ENCODE measurements around the gene DENR. TPM values are rescaled to one million over a fixed set of nuclear protein-coding genes. Genes with fewer than 3 reads are reported as not detected.

DENR gene
- total RNA-seq, 2 experiments from 2014 or later = 42.4 to 81.8 TPM

DNA sequence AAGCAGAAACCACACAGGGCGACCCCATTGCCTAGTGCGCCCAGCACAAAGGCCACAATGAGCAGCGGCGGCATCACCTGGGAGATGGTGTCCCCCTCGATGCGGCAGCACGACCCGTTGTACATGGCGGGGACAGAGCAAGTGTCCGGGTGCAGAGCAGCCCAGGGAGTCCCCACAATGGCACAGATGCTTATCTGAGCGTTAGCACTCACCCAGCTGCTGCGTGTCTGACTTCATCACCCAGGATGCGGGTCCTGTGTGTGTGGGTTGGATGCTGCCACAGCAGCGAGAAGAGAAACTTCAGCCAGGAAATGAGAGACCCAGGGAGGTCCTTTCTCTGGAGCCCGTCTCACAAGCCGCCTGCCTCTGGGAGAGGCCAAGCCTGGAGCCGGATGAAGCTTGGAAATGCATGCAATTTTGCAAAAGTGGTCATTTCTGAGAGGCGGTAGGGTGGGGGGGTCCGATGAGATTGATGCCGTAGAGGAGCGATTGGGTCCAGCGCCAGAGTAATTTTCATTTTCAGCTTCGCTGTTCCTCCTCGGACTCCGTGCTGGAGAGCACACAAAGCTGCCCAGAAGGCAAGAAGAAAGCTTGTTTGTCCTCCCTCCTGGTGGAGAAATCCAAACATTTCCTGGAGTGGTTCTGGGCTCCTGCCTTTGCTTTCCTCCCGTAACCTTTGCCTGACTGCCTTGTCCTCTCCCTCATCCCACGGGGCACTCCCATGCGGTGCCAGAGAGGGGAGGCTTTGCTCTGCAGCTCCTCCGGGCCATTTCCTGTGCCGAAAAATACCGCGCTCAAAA lies 22.2 kb upstream of the DENR start, which contains the start of gene HCAR1:
HCAR1 (minus strand) TSS at position 630 of the 800 bp plus-strand sequence; CDS start at position 125, 505 bp downstream.
- no peaks in the 10 kb centered on the region for H3K79me2 ChIP-seq (ENCODE audit: insufficient read depth, low read depth, low read length)
- H4K20me1 ChIP-seq (ENCODE audit: insufficient read depth, low read length) = no peaks in the 10 kb centered on the region
- TF ChIP-seq EZH2phosphoT487 (IDR thresholded peaks at IDR 0.05; ENCODE audit: borderline replicate concordance, low read depth, low read length) = no peak
- TF ChIP-seq, protein P1, sequence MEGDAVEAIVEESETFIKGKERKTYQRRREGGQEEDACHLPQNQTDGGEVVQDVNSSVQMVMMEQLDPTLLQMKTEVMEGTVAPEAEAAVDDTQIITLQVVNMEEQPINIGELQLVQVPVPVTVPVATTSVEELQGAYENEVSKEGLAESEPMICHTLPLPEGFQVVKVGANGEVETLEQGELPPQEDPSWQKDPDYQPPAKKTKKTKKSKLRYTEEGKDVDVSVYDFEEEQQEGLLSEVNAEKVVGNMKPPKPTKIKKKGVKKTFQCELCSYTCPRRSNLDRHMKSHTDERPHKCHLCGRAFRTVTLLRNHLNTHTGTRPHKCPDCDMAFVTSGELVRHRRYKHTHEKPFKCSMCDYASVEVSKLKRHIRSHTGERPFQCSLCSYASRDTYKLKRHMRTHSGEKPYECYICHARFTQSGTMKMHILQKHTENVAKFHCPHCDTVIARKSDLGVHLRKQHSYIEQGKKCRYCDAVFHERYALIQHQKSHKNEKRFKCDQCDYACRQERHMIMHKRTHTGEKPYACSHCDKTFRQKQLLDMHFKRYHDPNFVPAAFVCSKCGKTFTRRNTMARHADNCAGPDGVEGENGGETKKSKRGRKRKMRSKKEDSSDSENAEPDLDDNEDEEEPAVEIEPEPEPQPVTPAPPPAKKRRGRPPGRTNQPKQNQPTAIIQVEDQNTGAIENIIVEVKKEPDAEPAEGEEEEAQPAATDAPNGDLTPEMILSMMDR (conservative IDR thresholded peaks at IDR 0.05; ENCODE audit: low read length) = no peak
- H3K27ac ChIP-seq (ENCODE audit: low read depth, low read length, poor library complexity, severe bottlenecking) = no peak within 1 kb of the TSS
- peaks cover 31% of the 10 kb centered on the region for H3K4me1 ChIP-seq (ENCODE audit: insufficient read depth, low read length, poor library complexity, severe bottlenecking)
- no peak within 1 kb of the TSS for H3K4me2 ChIP-seq (ENCODE audit: low read length)
- no peaks in the 10 kb centered on the region for H3K9me3 ChIP-seq (ENCODE audit: low read length)
- no peaks in the 10 kb centered on the region for H3K36me3 ChIP-seq (ENCODE audit: insufficient read depth, low read length)
- no peaks in the 10 kb centered on the region for H3K9me2 ChIP-seq (ENCODE audit: insufficient read depth, low read length)
- no peak within 1 kb of the TSS for H3K4me3 ChIP-seq (ENCODE audit: low read depth, low read length, poor library complexity, severe bottlenecking)
- no peak within 1 kb of the TSS for H2AFZ ChIP-seq (ENCODE audit: low read length)
- ChIA-PET CTCF (ENCODE audit: unreplicated experiment) (no interaction called here), POLR2A (interaction anchor here (0.6 kb wide), 1 partner anchor 190 kb away, joined by 3 read pairs; no protein-coding TSS in a partner anchor)
- intact Hi-C loops (cut with micrococcal nuclease; ENCODE audit: unreplicated experiment) = no loop called here
- DNase-seq (ENCODE audit: low spot score) = no peak
- no TSS peak for BruUV-seq (replicated peaks)

DNA sequence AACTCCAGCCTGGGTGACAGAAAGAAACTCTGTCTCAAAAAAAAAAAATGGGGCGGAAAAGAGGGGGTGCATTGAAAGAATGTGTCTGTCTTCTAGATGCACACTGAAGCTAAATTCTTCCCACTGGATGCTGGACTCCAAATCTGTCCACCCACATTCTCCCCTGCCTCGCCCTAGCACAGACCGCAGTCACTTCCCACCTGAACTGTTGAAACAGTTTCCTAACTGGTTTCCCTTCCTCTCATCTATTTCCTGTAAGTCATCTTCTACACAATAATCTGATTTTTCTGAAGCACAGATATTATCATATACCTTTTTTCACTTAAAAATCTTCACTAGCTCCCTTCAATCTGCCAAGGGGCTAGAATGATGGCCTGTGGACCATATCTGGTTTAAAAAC lies 20.5 kb upstream of the DENR start:
- Histone ChIP-seq H3K27ac (ENCODE audit: low read depth, low read length, poor library complexity, severe bottlenecking) (no peak overlapping the region), H3K4me3 (ENCODE audit: low read depth, low read length, poor library complexity, severe bottlenecking) (no peak overlapping the region), H3K4me1 (ENCODE audit: insufficient read depth, low read length, poor library complexity, severe bottlenecking) (peaks cover 21% of the 10 kb centered on the region), H3K79me2 (ENCODE audit: insufficient read depth, low read depth, low read length) (no peaks in the 10 kb centered on the region), H3K4me2 (ENCODE audit: low read length) (no peak overlapping the region), H4K20me1 (ENCODE audit: insufficient read depth, low read length) (no peaks in the 10 kb centered on the region), H3K9me3 (ENCODE audit: low read length) (no peaks in the 10 kb centered on the region), H3K36me3 (ENCODE audit: insufficient read depth, low read length) (no peaks in the 10 kb centered on the region), H2AFZ (ENCODE audit: low read length) (no peak overlapping the region), H3K9me2 (ENCODE audit: insufficient read depth, low read length) (no peaks in the 10 kb centered on the region)
- CTCF ChIA-PET (ENCODE audit: unreplicated experiment) = interaction anchor here (0.5 to 0.6 kb wide), 2 partner anchors 145 to 204 kb away, joined by 3 to 19 read pairs; no protein-coding TSS in a partner anchor
- no peak for DNase-seq (ENCODE audit: low spot score)
- intact Hi-C loops (cut with micrococcal nuclease; ENCODE audit: unreplicated experiment) = no loop called here
- TF ChIP-seq EZH2phosphoT487 (IDR thresholded peaks at IDR 0.05; ENCODE audit: borderline replicate concordance, low read depth, low read length) = no peak
- TF ChIP-seq, protein P1 (conservative IDR thresholded peaks at IDR 0.05; ENCODE audit: low read length) = no peak
- no TSS peak for BruUV-seq (replicated peaks)
- POLR2A ChIA-PET = interaction anchor here (0.5 to 0.6 kb wide), 4 partner anchors 48 to 753 kb away, joined by 3 to 4 read pairs (median 3); no protein-coding TSS in a partner anchor

DNA sequence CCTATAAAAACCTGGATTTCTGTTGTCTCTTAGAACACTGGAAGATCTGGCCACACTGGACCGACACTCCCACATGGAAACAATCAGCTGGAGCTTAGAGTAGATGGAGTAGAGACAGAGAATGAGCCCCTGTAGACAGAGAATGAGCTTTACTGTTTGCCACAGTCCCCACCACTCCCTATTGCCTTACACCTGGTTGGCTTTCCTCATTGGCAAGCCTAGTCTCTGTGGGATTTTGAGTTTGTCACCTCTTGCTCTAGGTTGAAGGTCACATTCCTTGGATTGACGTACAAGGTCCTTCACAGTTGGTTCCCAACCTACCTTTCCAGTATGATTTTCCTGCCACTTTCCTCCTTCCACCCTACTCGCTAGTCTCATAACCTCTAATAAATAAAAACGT lies 20.0 kb upstream of the DENR start:
- peaks cover 21% of the 10 kb centered on the region for H3K4me1 ChIP-seq (ENCODE audit: insufficient read depth, low read length, poor library complexity, severe bottlenecking)
- no peak overlapping the region for H3K4me3 ChIP-seq (ENCODE audit: low read depth, low read length, poor library complexity, severe bottlenecking)
- BruUV-seq (replicated peaks) = no TSS peak
- H2AFZ ChIP-seq (ENCODE audit: low read length) = no peak overlapping the region
- no peaks in the 10 kb centered on the region for H3K9me2 ChIP-seq (ENCODE audit: insufficient read depth, low read length)
- no peak for DNase-seq (ENCODE audit: low spot score)
- no peaks in the 10 kb centered on the region for H4K20me1 ChIP-seq (ENCODE audit: insufficient read depth, low read length)
- TF ChIP-seq EZH2phosphoT487 (IDR thresholded peaks at IDR 0.05; ENCODE audit: borderline replicate concordance, low read depth, low read length) = no peak
- TF ChIP-seq, protein P1 (conservative IDR thresholded peaks at IDR 0.05; ENCODE audit: low read length) = no peak
- H3K79me2 ChIP-seq (ENCODE audit: insufficient read depth, low read depth, low read length) = no peaks in the 10 kb centered on the region
- ChIA-PET CTCF (ENCODE audit: unreplicated experiment) (interaction anchor here (0.5 to 0.6 kb wide), 2 partner anchors 145 to 204 kb away, joined by 3 to 19 read pairs; no protein-coding TSS in a partner anchor), POLR2A (interaction anchor here (0.6 kb wide), 2 partner anchors 63 to 753 kb away, joined by 3 to 4 read pairs; no protein-coding TSS in a partner anchor)
- no peaks in the 10 kb centered on the region for H3K36me3 ChIP-seq (ENCODE audit: insufficient read depth, low read length)
- intact Hi-C loops (cut with micrococcal nuclease; ENCODE audit: unreplicated experiment) = no loop called here
- no peaks in the 10 kb centered on the region for H3K9me3 ChIP-seq (ENCODE audit: low read length)
- no peak overlapping the region for H3K27ac ChIP-seq (ENCODE audit: low read depth, low read length, poor library complexity, severe bottlenecking)
- H3K4me2 ChIP-seq (ENCODE audit: low read length) = no peak overlapping the region

Data from OCI-LY7 (cell line).